GM19467 (cell line): ENCODE results near the gene TNFRSF25.
"Not testable (repeated sequence)": the region's sequence is repeated elsewhere in the genome, so short reads cannot be mapped to it uniquely, and the experiment has no call there.

Source experiments
- ATAC-seq: cut with Tn5 transposase; IDR thresholded peaks from one replicate; pipeline ENCODE4 v1.9.1; 2021; ENCODE audit warnings: mild to moderate bottlenecking, moderate library complexity; ENCODE audit not compliant: unreplicated experiment

The TNFRSF25 gene

GRCh38 chr1:6454856-6455751 is 10.9 kb downstream of the TNFRSF25 start:
- ATAC-seq, result no peak

GRCh38 chr1:6453895-6454855 is 11.8 kb downstream of the TNFRSF25 start:
- not testable (repeated sequence) for ATAC-seq

GRCh38 chr1:6450943-6451373 is 15.0 kb downstream of the TNFRSF25 start:
- no peak for ATAC-seq

GRCh38 chr1:6450486-6450885 is 15.5 kb downstream of the TNFRSF25 start:
- ATAC-seq, result not testable (repeated sequence)

- ATAC-seq, result no peak
Observed at GRCh38 chr1:6450005-6450450, 15.9 kb downstream of the TNFRSF25 start.

GRCh38 chr1:6448749-6449631 is 17.0 kb downstream of the TNFRSF25 start:
- no peak for ATAC-seq

- ATAC-seq, result no peak
Observed at GRCh38 chr1:6447818-6448748, 17.9 kb downstream of the TNFRSF25 start.

GRCh38 chr1:6447016-6447817 is 18.8 kb downstream of the TNFRSF25 start:
- no peak for ATAC-seq

GRCh38 chr1:6446665-6447015 is 19.3 kb downstream of the TNFRSF25 start:
- no peak for ATAC-seq

GRCh38 chr1:6445929-6446328 is 20.0 kb downstream of the TNFRSF25 start:
- ATAC-seq, result not testable (repeated sequence)

- no peak for ATAC-seq
Observed at GRCh38 chr1:6445062-6445763, 20.8 kb downstream of the TNFRSF25 start.

- ATAC-seq, result no peak
Observed at GRCh38 chr1:6444377-6444776, 21.6 kb downstream of the TNFRSF25 start.

- no peak for ATAC-seq
Observed at GRCh38 chr1:6443339-6444115, 22.4 kb downstream of the TNFRSF25 start.

GRCh38 chr1:6441586-6441985 is 24.4 kb downstream of the TNFRSF25 start:
- ATAC-seq, result no peak

GRCh38 chr1:6440198-6441126 is 25.5 kb downstream of the TNFRSF25 start:
- no peak for ATAC-seq

GRCh38 chr1:6438047-6438525 is 27.9 kb downstream of the TNFRSF25 start:
- no peak for ATAC-seq
